Smooth muscle cell (in vitro differentiated cells): ENCODE measurements around the gene GADD45G. TPM values are rescaled to one million over a fixed set of nuclear protein-coding genes. Genes with fewer than 3 reads are reported as not detected.

Experiments
- DNase-seq: peaks from one replicate; lab custom pipeline; 2025; ENCODE audit not compliant: unreplicated experiment; lab: John Stamatoyannopoulos, UW
- H2AFZ ChIP-seq: fragments of 200-600 bp; sonication (generic); 2 replicates; pipeline ENCODE4 v1.6.0; 2016; ENCODE audit warnings: antibody characterized with exemption, low read depth, mild to moderate bottlenecking
- H3F3A ChIP-seq: fragments of 200-600 bp; sonication (generic); 2 replicates; pipeline ENCODE4 v1.6.0; 2017; ENCODE audit warnings: antibody characterized with exemption, low read depth
- H3K27ac ChIP-seq: fragments of 200-600 bp; sonication (generic); 2 replicates; pipeline ENCODE4 v1.5.1; 2016; ENCODE audit warnings: low read depth, mild to moderate bottlenecking
- H3K27me3 ChIP-seq: fragments of 200-600 bp; sonication (generic); 2 replicates; pipeline ENCODE4 v1.6.1; 2016; ENCODE audit warnings: low read depth, mild to moderate bottlenecking
- H3K36me3 ChIP-seq: fragments of 200-600 bp; sonication (generic); 2 replicates; pipeline ENCODE4 v1.5.1; 2016; ENCODE audit warnings: low read depth
- H3K4me1 ChIP-seq: fragments of 200-600 bp; sonication (generic); 2 replicates; pipeline ENCODE4 v1.5.1; 2016; ENCODE audit warnings: low read depth
- H3K4me2 ChIP-seq: fragments of 200-600 bp; sonication (generic); 2 replicates; pipeline ENCODE4 v1.6.0; 2016; ENCODE audit warnings: mild to moderate bottlenecking
- H3K4me3 ChIP-seq: fragments of 200-600 bp; sonication (generic); 2 replicates; pipeline ENCODE4 v1.5.1; 2016; ENCODE audit warnings: mild to moderate bottlenecking
- H3K79me2 ChIP-seq: fragments of 200-600 bp; sonication (generic); 2 replicates; pipeline ENCODE4 v1.6.0; 2016; ENCODE audit warnings: low read depth, mild to moderate bottlenecking
- H3K9ac ChIP-seq: fragments of 200-600 bp; sonication (generic); 2 replicates; pipeline ENCODE4 v1.6.0; 2016; ENCODE audit warnings: low read depth
- H3K9me3 ChIP-seq: fragments of 200-600 bp; sonication (generic); replicated peaks from 2 replicates; pipeline ENCODE4 v1.5.1; 2016; ENCODE audit warnings: low read depth
- H4K20me1 ChIP-seq: fragments of 200-600 bp; sonication (generic); 2 replicates; pipeline ENCODE4 v1.6.0; 2016; ENCODE audit warnings: low read depth
- CTCF ChIP-seq: fragments of 200-600 bp; sonication (generic); IDR thresholded peaks from 2 replicates; pipeline ENCODE4 v1.5.1; 2017; ENCODE audit warnings: borderline replicate concordance, mild to moderate bottlenecking, antibody characterized with exemption; ENCODE audit not compliant: insufficient read depth, poor library complexity, severe bottlenecking
- WGBS: methylation state at CpG from one replicate; pipeline ENCODE4 v1.1.7; 2016; ENCODE audit warnings: low lambda C conversion rate; 5-methylcytosine and 5-hydroxymethylcytosine counted together
- polyA plus RNA-seq: library from polyadenylated mRNA; unstranded; fragments of >200 nt; fragmentation: Nextera tagmentation; extraction: Ambion mirVana; gene quantifications from 2 replicates; pipeline ENCODE4 v1.2.1, GENCODE V29; 2016
- total RNA-seq: library from RNA; depleted of rRNA; stranded (reverse); fragments of >200 nt; gene quantifications from 2 replicates; pipeline ENCODE4 v1.2.3, GENCODE V29; 2014

The GADD45G gene
- total and polyA plus RNA-seq, 2 experiments from 2014 or later = 6.9 to 10.7 TPM

- Histone ChIP-seq H3K36me3 (no peaks in the 10 kb centered on the region), H3K4me1 (no peaks in the 10 kb centered on the region), H3K9ac (no peak overlapping the region), H2AFZ (no peak overlapping the region), H3K27ac (no peak overlapping the region), H3K4me2 (no peak overlapping the region), H3F3A (no peaks in the 10 kb centered on the region), H3K4me3 (no peak overlapping the region), H3K79me2 (no peaks in the 10 kb centered on the region), H3K9me3 (no peaks in the 10 kb centered on the region), H3K27me3 (no peaks in the 10 kb centered on the region), H4K20me1 (no peaks in the 10 kb centered on the region)
- TF ChIP-seq CTCF = no peak
- DNase-seq = no peak
- 94% methylated on average over 12 of the region's 12 CpGs for WGBS
Observed at GRCh38 chr9:89592213-89592815, 12.5 kb upstream of the GADD45G start.

- Histone ChIP-seq H3K27ac (no peak overlapping the region), H3K9me3 (no peaks in the 10 kb centered on the region), H2AFZ (no peak overlapping the region), H3K9ac (no peak overlapping the region), H3K36me3 (no peaks in the 10 kb centered on the region), H3K4me2 (no peak overlapping the region), H3K27me3 (no peaks in the 10 kb centered on the region), H4K20me1 (no peaks in the 10 kb centered on the region), H3K79me2 (no peaks in the 10 kb centered on the region), H3K4me3 (no peak overlapping the region), H3K4me1 (no peaks in the 10 kb centered on the region), H3F3A (no peaks in the 10 kb centered on the region)
- DNase-seq = no peak
- peak; percentile 33 for TF ChIP-seq CTCF
- 60% methylated on average over 13 of the region's 13 CpGs for WGBS
Observed at GRCh38 chr9:89592963-89593726, 11.7 kb upstream of the GADD45G start.

- Histone ChIP-seq H3K4me2 (no peak overlapping the region), H4K20me1 (no peaks in the 10 kb centered on the region), H3K4me3 (no peak overlapping the region), H3K36me3 (no peaks in the 10 kb centered on the region), H3K27ac (no peak overlapping the region), H3F3A (no peaks in the 10 kb centered on the region), H3K27me3 (no peaks in the 10 kb centered on the region), H3K9me3 (no peaks in the 10 kb centered on the region), H3K9ac (no peak overlapping the region), H3K79me2 (no peaks in the 10 kb centered on the region), H2AFZ (no peak overlapping the region), H3K4me1 (no peaks in the 10 kb centered on the region)
- 46% methylated on average over 14 of the region's 14 CpGs for WGBS
- DNase-seq = no peak
- peak; percentile 61 for TF ChIP-seq CTCF
Observed at GRCh38 chr9:89593727-89594427, 10.9 kb upstream of the GADD45G start.
